ENCODE measurements around the gene BRSK2. TPM values are rescaled to one million over a fixed set of nuclear protein-coding genes. Genes with fewer than 3 reads are reported as not detected.

The BRSK2 gene
- total and polyA plus RNA-seq, 2 of the 4 experiments (the other 2 are of a cell fraction) = 0.18 to 0.62 TPM

DNA sequence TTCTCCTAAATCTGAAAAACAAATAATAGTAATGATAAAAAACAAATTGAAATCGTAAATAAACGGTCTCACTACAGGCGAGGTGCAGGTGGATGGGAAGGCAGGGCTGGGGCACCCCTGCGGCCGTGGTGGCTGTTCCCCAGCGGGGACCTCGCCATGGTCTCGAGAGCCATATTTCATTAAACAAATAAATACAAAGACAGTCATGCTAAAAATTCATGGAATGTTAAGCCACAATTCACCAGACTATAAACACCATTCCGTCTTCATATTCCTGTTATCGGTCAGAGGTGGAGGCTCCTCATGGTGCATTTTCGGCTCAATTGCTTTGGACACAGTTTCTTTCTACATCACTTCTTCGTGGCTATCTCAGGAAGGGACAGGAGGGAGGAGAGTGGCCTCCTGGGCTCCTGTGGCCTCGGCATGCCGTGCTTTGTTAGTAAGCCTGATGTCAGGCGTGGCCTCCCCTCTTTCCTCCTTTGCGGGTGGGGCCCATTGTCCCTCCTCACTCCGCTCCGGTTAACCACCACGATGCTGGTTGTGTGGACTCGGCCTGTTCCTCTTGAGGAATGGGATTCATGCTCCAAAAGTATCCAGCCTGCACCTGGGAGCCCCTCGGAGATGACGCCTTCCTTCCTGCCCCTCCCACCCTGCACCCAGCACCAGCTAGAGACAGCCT is 16.1 kb upstream of the BRSK2 start:
- no peak overlapping the region for H3K23ac ChIP-seq (ENCODE audit: low read depth, low read length)
- peak overlapping the region; percentile 61 for H2BK20ac ChIP-seq (ENCODE audit: low read depth, low read length)
- no peaks in the 10 kb centered on the region for H3K79me1 ChIP-seq (ENCODE audit: low read depth in 1 of 2, low read length in 2 of 2)
- TF ChIP-seq MXI1 (IDR thresholded peaks at IDR 0.05; ENCODE audit: borderline replicate concordance, low read depth, low read length) = no peak
- TF ChIP-seq BHLHE40 (IDR thresholded peaks at IDR 0.05; ENCODE audit: low read depth, low read length) = peak; percentile 39; the same call in 1 of the 2 replicates
- no peak for TF ChIP-seq RFX5 (IDR thresholded peaks at IDR 0.05; ENCODE audit: low read depth, low read length)
- TF ChIP-seq POLR2A (IDR thresholded peaks at IDR 0.05; ENCODE audit: low read depth, low read length) = no peak
- peak overlapping the region; percentile 42 to 51; a peak in 2 of 4 replicates for H4K8ac ChIP-seq (ENCODE audit: low read depth in 2 of 2, low read length in 2 of 2)
- peaks cover 4% of the 10 kb centered on the region for H3K9me1 ChIP-seq (ENCODE audit: insufficient read depth, low read length)
- peak overlapping the region; percentile 15 for H2BK5ac ChIP-seq (ENCODE audit: low read depth, low read length, poor library complexity, severe bottlenecking)
- CTCF ChIA-PET = no interaction called here
- POLR2A ChIA-PET (ENCODE audit: unreplicated experiment) = no interaction called here
- peak overlapping the region; percentile 11 for H3K18ac ChIP-seq (ENCODE audit: low read depth, low read length)
- H3K14ac ChIP-seq (replicated peaks; ENCODE audit: low read depth, low read length) = peak overlapping the region; percentile 25; the same call in 1 of the 2 replicates
- no TSS peak for BruUV-seq (replicated peaks)
- H3K27ac ChIP-seq (ENCODE audit: insufficient read depth, low read length) = peak overlapping the region; percentile 23
- no peaks in the 10 kb centered on the region for H3K9me3 ChIP-seq (ENCODE audit: control insufficient read depth, insufficient read depth, low read length)
- peak; percentile 83 for ATAC-seq (ENCODE audit: low read depth)
- H3K4me3 ChIP-seq (ENCODE audit: insufficient read depth, low read depth, low read length) = no peak overlapping the region
- peak overlapping the region; percentile 14 for H4K5ac ChIP-seq (ENCODE audit: low read depth, low read length)
- H3K56ac ChIP-seq (ENCODE audit: extremely low read depth, insufficient read depth, low read length) = no peak overlapping the region
- peak overlapping the region; percentile 48 for H2AK5ac ChIP-seq (ENCODE audit: low read depth, low read length)
- no peaks in the 10 kb centered on the region for H4K20me1 ChIP-seq (ENCODE audit: insufficient read depth, low read length)
- intact Hi-C loops (cut with micrococcal nuclease) (no loop called here), dilution Hi-C loops (cut with HindIII; ENCODE audit: low sequenced_read_pairs, unreplicated experiment) (no loop called here), in situ Hi-C loops (cut with MboI; ENCODE audit: low sequenced_read_pairs) (no loop called here)
- peaks cover 6% of the 10 kb centered on the region for H3K4me1 ChIP-seq (ENCODE audit: control insufficient read depth, insufficient read depth, low read length)
- peak overlapping the region; percentile 81 for H3K4ac ChIP-seq (ENCODE audit: low read depth, low read length)
- H2BK15ac ChIP-seq (ENCODE audit: low read depth, low read length) = no peak overlapping the region; the same call in 2 of the 3 replicates
- no peaks in the 10 kb centered on the region for H3K36me3 ChIP-seq (ENCODE audit: control insufficient read depth, insufficient read depth, low read length)
- peak overlapping the region; percentile 73 for H4K91ac ChIP-seq (ENCODE audit: insufficient read depth, low read depth, low read length)
- H3K9ac ChIP-seq (ENCODE audit: low read depth, low read length) = no peak overlapping the region
- H3K27me3 ChIP-seq (ENCODE audit: control insufficient read depth, insufficient read depth, low read length) = peaks cover 2% of the 10 kb centered on the region; the same call in 1 of the 2 replicates
- H2AK9ac ChIP-seq (replicated peaks; ENCODE audit: low read depth, low read length, poor library complexity) = peak overlapping the region; percentile 60
- H2AFZ ChIP-seq (replicated peaks; ENCODE audit: low read length, poor library complexity) = peak overlapping the region; percentile 80
- DNase-seq = peak; percentile 32
- WGBS, 2 experiments (ENCODE audit: extremely low coverage in 2 of 2, insufficient read length in 1 of 2) = 36% methylated on average over 4 of the region's 22 CpGs; no CpG with 5 or more reads in 1 of the 2 experiments
- H2BK120ac ChIP-seq (ENCODE audit: low read depth, low read length) = peak overlapping the region; percentile 87
- H3K4me2 ChIP-seq (ENCODE audit: low read depth, low read length) = peak overlapping the region; percentile 53

Data from IMR-90 (cell line).